Epidermal melanocyte (primary cell): Measurements from ENCODE around the gene CUL7.
"Not testable (repeated sequence)": the region's sequence is repeated elsewhere in the genome, so short reads cannot be mapped to it uniquely, and the experiment has no call there.

Source experiments
- DNase-seq: peaks from one replicate; pipeline ENCODE4 v3.0.0; 2011; ENCODE audit warnings: low spot score; ENCODE audit not compliant: insufficient read length

Gene CUL7

GRCh38 chr6:43016176-43016942, 37.3 kb downstream of the CUL7 start:
- DNase-seq: no peak

- no peak for DNase-seq
These were observed 39.2 kb downstream of the CUL7 start for GRCh38 chr6:43014434-43014909.

GRCh38 chr6:43013843-43014433, 39.7 kb downstream of the CUL7 start, which contains the start of the genes KLHDC3 and MEA1:
KLHDC3 (plus strand) TSS chr6:43014249; CDS start chr6:43017193, 2,944 bp downstream.
MEA1 (minus strand) TSS chr6:43013946; CDS start chr6:43013813, 133 bp downstream.
- peak; percentile 98 for DNase-seq

- no peak for DNase-seq
These were observed 40.4 kb downstream of the CUL7 start for GRCh38 chr6:43013097-43013842.

GRCh38 chr6:43012364-43012763, 41.3 kb downstream of the CUL7 start:
- no peak for DNase-seq

- DNase-seq: no peak
These were observed 42.4 kb downstream of the CUL7 start for GRCh38 chr6:43011207-43011606.

GRCh38 chr6:43009124-43009523, 44.5 kb downstream of the CUL7 start:
- DNase-seq: no peak

GRCh38 chr6:43007126-43007525, 46.5 kb downstream of the CUL7 start:
- no peak for DNase-seq

GRCh38 chr6:43006251-43006650, 47.4 kb downstream of the CUL7 start:
- no peak for DNase-seq

GRCh38 chr6:43005844-43006243, 47.8 kb downstream of the CUL7 start:
- DNase-seq: no peak

GRCh38 chr6:43001843-43002242, 51.8 kb downstream of the CUL7 start:
- no peak for DNase-seq

- not testable (repeated sequence) for DNase-seq
These were observed 55.4 kb downstream of the CUL7 start for GRCh38 chr6:42998205-42998604.

- DNase-seq: no peak
These were observed 57.1 kb downstream of the CUL7 start for GRCh38 chr6:42996513-42996912.

- no peak for DNase-seq
These were observed 60.2 kb downstream of the CUL7 start for GRCh38 chr6:42993445-42993844.

- no peak for DNase-seq
These were observed 63.7 kb downstream of the CUL7 start for GRCh38 chr6:42989923-42990322.

GRCh38 chr6:42988486-42989020, 65.1 kb downstream of the CUL7 start:
- no peak for DNase-seq
